ENCODE data around the gene SEC22C. TPM values are rescaled to one million over a fixed set of nuclear protein-coding genes. Genes with fewer than 3 reads are reported as not detected.

Gene SEC22C
- total RNA-seq, 1 donor from 2014 or later: 49.6 TPM

DNA sequence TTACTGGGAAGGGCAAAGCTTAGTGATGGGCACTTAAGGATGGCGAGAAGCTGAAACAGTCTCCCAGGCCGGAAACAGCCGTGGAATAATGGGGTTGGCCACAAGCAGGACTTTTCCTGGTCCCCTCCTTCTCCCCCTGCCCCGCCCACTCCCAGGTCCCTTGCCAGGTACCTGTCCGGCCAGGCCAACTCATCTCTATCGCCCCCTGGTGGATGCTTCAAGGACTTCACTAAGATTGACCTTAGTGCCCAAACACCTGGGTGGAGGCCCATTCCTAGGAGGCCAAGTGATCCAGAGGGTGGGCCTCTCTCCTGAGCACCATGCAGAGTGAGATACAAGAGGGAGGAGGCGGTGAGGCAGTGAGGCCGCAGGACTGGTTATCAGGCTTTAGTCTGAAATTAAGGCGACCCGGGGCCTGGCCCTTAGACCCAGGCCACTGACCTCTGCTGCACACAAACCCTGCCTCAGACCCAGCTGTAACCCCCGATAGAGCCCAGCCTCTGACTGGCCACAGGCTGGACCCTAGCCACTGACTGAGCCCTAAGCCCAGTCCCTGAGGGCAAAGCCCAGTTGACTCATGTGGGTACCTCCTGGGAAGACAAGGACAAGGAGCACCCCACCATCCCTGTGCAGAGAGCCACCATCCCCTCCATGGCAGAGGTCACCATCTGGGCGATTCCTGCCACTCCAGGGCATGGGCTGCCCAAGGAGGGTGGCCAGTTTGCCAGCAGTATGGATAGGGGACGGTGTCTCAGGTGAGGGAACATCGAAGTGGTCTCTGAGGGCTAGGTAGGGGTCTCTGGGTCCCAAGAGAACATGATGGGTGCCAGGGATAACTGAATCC, 41.7 kb downstream of the SEC22C start:
- H3K27me3 Mint-ChIP-seq (ENCODE audit: unreplicated experiment): peaks cover 2% of the 10 kb centered on the region
- H3K4me3 Mint-ChIP-seq (ENCODE audit: unreplicated experiment): no peak overlapping the region
- peak; percentile 65 for DNase-seq (ENCODE audit: low spot score)
- H3K9me3 Mint-ChIP-seq (ENCODE audit: unreplicated experiment): no peaks in the 10 kb centered on the region
- TF ChIP-seq, protein P1, sequence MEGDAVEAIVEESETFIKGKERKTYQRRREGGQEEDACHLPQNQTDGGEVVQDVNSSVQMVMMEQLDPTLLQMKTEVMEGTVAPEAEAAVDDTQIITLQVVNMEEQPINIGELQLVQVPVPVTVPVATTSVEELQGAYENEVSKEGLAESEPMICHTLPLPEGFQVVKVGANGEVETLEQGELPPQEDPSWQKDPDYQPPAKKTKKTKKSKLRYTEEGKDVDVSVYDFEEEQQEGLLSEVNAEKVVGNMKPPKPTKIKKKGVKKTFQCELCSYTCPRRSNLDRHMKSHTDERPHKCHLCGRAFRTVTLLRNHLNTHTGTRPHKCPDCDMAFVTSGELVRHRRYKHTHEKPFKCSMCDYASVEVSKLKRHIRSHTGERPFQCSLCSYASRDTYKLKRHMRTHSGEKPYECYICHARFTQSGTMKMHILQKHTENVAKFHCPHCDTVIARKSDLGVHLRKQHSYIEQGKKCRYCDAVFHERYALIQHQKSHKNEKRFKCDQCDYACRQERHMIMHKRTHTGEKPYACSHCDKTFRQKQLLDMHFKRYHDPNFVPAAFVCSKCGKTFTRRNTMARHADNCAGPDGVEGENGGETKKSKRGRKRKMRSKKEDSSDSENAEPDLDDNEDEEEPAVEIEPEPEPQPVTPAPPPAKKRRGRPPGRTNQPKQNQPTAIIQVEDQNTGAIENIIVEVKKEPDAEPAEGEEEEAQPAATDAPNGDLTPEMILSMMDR (IDR thresholded peaks at IDR 0.05; ENCODE audit: unreplicated experiment): peak; percentile 93
- H3K4me1 Mint-ChIP-seq (ENCODE audit: unreplicated experiment): peaks cover 12% of the 10 kb centered on the region
- H3K36me3 Mint-ChIP-seq (ENCODE audit: low read depth, unreplicated experiment): peaks cover 3% of the 10 kb centered on the region
- H3K27ac Mint-ChIP-seq (ENCODE audit: unreplicated experiment): no peak overlapping the region

DNA sequence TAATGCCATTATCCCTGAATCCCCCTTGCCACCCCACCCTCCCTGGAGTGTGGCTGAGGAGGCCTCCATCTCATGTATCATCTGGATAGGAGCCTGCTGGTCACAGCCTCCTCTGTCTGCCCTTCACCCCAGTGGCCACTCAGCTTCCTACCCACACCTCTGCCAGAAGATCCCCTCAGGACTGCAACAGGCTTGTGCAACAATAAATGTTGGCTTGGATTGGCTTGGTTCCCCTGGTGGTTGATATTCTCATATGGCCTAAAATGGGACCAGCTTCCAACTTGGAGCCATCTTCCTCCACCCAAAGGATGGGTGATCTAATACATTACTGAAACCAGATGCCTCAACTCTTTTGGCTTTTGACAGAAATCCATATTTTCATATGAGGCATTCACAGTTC, 44.4 kb downstream of the SEC22C start:
- H3K27me3 Mint-ChIP-seq (ENCODE audit: unreplicated experiment): peaks cover 5% of the 10 kb centered on the region
- H3K36me3 Mint-ChIP-seq (ENCODE audit: low read depth, unreplicated experiment): no peaks in the 10 kb centered on the region
- H3K4me3 Mint-ChIP-seq (ENCODE audit: unreplicated experiment): no peak overlapping the region
- H3K27ac Mint-ChIP-seq (ENCODE audit: unreplicated experiment): no peak overlapping the region
- TF ChIP-seq, protein P1 (IDR thresholded peaks at IDR 0.05; ENCODE audit: unreplicated experiment): no peak
- no peaks in the 10 kb centered on the region for H3K9me3 Mint-ChIP-seq (ENCODE audit: unreplicated experiment)
- no peak for DNase-seq (ENCODE audit: low spot score)
- H3K4me1 Mint-ChIP-seq (ENCODE audit: unreplicated experiment): peaks cover 16% of the 10 kb centered on the region

DNA sequence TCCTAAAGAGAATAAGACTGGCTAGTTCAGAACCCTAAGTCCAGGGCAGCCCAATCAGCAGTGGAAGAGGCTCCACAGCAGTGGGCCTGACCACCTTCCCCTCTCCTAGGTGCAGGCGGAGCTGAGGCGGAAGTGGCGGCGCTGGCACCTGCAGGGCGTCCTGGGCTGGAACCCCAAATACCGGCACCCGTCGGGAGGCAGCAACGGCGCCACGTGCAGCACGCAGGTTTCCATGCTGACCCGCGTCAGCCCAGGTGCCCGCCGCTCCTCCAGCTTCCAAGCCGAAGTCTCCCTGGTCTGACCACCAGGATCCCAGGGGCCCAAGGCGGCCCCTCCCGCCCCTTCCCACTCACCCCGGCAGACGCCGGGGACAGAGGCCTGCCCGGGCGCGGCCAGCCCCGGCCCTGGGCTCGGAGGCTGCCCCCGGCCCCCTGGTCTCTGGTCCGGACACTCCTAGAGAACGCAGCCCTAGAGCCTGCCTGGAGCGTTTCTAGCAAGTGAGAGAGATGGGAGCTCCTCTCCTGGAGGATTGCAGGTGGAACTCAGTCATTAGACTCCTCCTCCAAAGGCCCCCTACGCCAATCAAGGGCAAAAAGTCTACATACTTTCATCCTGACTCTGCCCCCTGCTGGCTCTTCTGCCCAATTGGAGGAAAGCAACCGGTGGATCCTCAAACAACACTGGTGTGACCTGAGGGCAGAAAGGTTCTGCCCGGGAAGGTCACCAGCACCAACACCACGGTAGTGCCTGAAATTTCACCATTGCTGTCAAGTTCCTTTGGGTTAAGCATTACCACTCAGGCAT, 45.6 kb downstream of the SEC22C start:
- no peak overlapping the region for H3K4me3 Mint-ChIP-seq (ENCODE audit: unreplicated experiment)

DNA sequence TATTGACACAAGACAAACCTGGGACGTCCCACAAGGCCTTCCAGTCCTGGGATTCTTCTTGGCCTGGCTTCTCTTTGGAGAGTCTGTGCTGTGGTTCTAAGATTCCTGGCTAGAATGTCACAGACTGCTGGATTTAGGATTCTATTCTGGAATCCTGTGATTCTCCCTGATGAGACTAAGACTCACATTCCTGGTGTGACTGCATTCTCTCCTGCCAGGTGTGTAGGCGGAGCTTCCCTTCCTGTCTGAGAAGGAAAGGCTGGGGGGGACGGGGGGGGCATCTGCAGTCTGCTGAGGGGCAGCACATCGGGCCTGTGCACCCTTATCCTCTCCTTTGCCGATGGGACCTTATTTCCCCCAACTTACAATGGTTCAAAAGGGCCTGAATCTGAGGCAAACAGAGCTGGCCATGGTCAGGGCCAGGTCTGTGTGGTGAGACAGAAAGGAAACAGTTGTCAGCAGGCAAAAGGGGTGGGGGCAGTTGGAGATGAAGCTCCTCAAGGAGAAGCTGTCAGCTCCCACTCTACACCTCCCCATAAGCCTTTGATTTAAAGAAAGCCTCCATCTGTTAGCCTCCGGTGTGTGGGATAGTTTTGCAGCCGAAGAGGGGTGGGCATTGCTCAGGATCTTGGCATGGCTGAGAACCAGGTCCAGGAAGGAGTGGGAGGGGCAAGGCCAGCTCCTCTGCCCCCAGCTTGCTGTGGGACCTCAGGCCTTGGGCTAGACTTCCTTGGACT, 48.4 kb downstream of the SEC22C start:
- Mint-ChIP-seq H3K27ac (ENCODE audit: unreplicated experiment) (no peak overlapping the region), H3K4me1 (ENCODE audit: unreplicated experiment) (peaks cover 19% of the 10 kb centered on the region), H3K27me3 (ENCODE audit: unreplicated experiment) (peaks cover 11% of the 10 kb centered on the region), H3K36me3 (ENCODE audit: low read depth, unreplicated experiment) (peaks cover 5% of the 10 kb centered on the region), H3K9me3 (ENCODE audit: unreplicated experiment) (no peaks in the 10 kb centered on the region), H3K4me3 (ENCODE audit: unreplicated experiment) (no peak overlapping the region)
- TF ChIP-seq, protein P1 (IDR thresholded peaks at IDR 0.05; ENCODE audit: unreplicated experiment): no peak
- no peak for DNase-seq (ENCODE audit: low spot score)

More for the DNA sequence above, 45.6 kb downstream of the SEC22C start:
- peak; percentile 47 for DNase-seq (ENCODE audit: low spot score)
- Mint-ChIP-seq H3K36me3 (ENCODE audit: low read depth, unreplicated experiment) (no peaks in the 10 kb centered on the region), H3K9me3 (ENCODE audit: unreplicated experiment) (no peaks in the 10 kb centered on the region), H3K4me1 (ENCODE audit: unreplicated experiment) (peaks cover 15% of the 10 kb centered on the region), H3K27ac (ENCODE audit: unreplicated experiment) (no peak overlapping the region), H3K27me3 (ENCODE audit: unreplicated experiment) (peaks cover 6% of the 10 kb centered on the region)
- TF ChIP-seq, protein P1 (IDR thresholded peaks at IDR 0.05; ENCODE audit: unreplicated experiment): peak; percentile 62

Measured in endothelial cell (in vitro differentiated cells).